Cardiac septum (tissue), 1 donor: ENCODE results near the gene KCTD17. TPM values are rescaled to one million over a fixed set of nuclear protein-coding genes. Genes with fewer than 3 reads are reported as not detected.

Experiments used
- total RNA-seq: library from RNA; stranded (reverse); fragmentation: NEBNext Ultra II Directional; extraction: Animal tissue kit (Norgen Biotek cat#: 25700); gene quantifications from one replicate; pipeline ENCODE4 v1.2.1, GENCODE V29; 2021
- donor health status: DM: no; HTN: no; CAD: no.

KCTD17 gene
- total RNA-seq, 1 donor from 2014 or later = 50.2 TPM

Other genes starting within 250 kb of the KCTD17 start
- gene PVALB, start 234.7 kb upstream of the KCTD17 start, total RNA-seq = not detected
- gene NCF4, start 190.7 kb upstream of the KCTD17 start, total RNA-seq = 6.1 TPM
- 4.9 TPM for gene CSF2RB, start 138.1 kb upstream of the KCTD17 start, total RNA-seq
- gene TST, start 32.3 kb upstream of the KCTD17 start, total RNA-seq = 29.7 TPM
- gene MPST, start 32.0 kb upstream of the KCTD17 start, total RNA-seq = 33.5 TPM
- not detected for gene TMPRSS6, start 58.0 kb downstream of the KCTD17 start, total RNA-seq
- 0.51 TPM for gene IL2RB, start 98.2 kb downstream of the KCTD17 start, total RNA-seq
- gene C1QTNF6, start 136.5 kb downstream of the KCTD17 start, total RNA-seq = 2.8 TPM
- gene SSTR3, start 160.7 kb downstream of the KCTD17 start, total RNA-seq = not detected
- 5.1 TPM for gene RAC2, start 192.5 kb downstream of the KCTD17 start, total RNA-seq
- 8.0 TPM for gene CYTH4, start 230.8 kb downstream of the KCTD17 start, total RNA-seq